ENCODE results near the gene CLK1.
A peak's percentile ranks its signal among the peaks of the same experiment; 100 is the strongest.
"Not testable (repeated sequence)": the region's sequence is repeated elsewhere in the genome, so short reads cannot be mapped to it uniquely, and the experiment has no call there.

CLK1 gene

GRCh38 chr2:200851398-200852248 is 12.8 kb downstream of the CLK1 start:
- no peak for DNase-seq (ENCODE audit: low spot score)

- DNase-seq (ENCODE audit: low spot score), result no peak
Observed at GRCh38 chr2:200850512-200851256, 13.8 kb downstream of the CLK1 start.

DNA sequence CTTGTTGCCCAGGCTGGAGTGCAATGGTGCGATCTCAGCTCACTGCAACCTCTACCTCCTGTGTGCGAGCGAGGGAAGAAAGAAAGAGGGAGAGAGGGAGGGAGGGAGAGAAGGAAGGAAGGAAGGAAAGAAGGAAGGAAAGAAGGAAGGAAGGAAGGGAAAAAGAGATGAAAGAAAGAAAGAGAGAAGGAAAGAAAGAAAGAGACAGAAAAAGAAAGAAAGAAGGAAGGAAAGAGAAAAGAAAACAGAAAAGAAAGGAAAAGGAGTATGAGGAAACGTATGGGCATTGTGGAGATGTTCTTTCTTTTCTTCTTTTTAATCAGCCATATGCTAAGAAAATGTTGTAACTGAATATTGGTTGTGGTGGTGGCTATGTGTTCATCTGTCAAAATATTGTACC is 16.5 kb downstream of the CLK1 start:
- DNase-seq (ENCODE audit: low spot score), result no peak

DNA sequence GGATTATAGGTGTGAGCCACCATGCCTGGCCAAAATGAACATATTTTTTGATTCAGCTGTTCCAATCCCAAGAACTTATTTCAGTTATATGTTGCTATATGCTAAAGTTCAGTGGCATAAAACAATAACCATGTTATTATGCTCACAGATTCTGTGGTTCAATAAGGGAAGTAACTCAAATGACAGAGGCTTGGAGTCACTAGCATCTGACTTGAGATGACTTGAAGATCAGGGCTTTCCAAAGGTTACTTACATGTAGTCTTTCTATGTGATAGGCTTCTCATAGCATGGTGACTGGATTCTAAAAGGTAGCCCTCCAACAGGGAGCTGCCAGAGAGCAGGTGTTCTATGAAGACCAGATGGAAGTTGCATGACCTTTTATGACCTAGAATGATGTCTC is 17.2 kb downstream of the CLK1 start:
- no peak for DNase-seq (ENCODE audit: low spot score)

- no peak for DNase-seq (ENCODE audit: low spot score)
Observed at GRCh38 chr2:200845669-200846325, 18.7 kb downstream of the CLK1 start.

- no peak for DNase-seq (ENCODE audit: low spot score)
Observed at GRCh38 chr2:200845194-200845593, 19.3 kb downstream of the CLK1 start.

GRCh38 chr2:200843993-200844948 is 20.2 kb downstream of the CLK1 start:
- DNase-seq (ENCODE audit: low spot score), result no peak

DNA sequence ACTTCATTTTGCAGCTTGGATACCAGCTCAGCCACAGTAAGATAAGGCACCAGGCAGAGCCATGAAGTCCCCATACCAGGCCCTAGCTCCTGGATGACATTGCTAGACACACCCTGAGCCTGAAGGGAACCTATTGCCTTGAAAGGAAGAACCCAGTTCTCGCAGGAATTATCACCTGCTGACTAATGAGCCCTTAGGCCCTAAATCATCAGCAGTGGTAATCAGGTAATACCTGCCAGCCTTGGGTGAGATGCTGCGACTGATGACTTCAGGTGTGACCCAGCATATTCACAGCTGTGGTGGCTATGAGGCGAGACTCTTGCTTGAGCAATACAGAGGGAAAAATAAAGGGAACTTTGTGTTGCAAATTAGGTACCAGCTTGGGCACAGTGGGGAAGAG is 24.9 kb downstream of the CLK1 start:
- DNase-seq (ENCODE audit: low spot score), result no peak

DNA sequence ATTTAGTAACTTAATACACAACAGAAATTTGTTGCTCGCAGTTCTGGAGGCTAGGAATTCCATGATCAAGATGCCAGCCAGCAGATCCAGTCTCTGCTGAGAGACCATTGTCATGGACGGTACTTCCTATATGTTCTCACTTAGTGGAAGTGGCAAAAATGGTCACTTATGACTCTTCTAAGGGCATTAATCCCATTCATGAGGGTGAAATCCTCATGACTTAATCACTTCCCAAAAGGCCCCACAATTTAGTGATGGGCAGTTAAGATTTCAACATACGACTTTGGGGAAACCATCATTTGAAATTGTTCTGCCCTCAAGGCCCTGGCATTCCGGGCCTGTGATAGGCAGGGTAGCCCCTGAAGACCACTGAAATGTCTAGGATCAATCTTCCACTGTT is 29.8 kb downstream of the CLK1 start:
- no peak for DNase-seq (ENCODE audit: low spot score)

DNA sequence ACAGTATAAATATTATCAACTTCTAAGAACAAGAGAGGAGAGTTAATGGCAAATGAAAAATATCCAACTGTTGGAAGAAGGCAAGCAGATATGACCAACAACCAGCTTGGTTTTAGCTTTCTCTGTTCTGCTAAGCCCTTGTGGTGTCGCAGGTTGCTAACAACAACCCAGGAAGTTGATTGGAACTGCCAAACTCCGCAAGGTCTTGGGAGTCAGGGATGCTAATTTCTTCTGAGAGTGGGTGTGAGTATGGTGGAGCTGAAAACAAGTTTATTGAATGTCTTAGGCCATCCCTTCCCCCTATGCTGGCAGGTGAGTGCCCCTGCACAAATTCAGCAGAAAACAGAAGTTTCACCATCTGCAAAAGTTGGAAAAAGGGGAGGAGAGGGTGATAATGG is 35.2 kb downstream of the CLK1 start:
- DNase-seq (ENCODE audit: low spot score), result no peak

GRCh38 chr2:200828572-200829257 is 35.7 kb downstream of the CLK1 start:
- DNase-seq (ENCODE audit: low spot score), result no peak

DNA sequence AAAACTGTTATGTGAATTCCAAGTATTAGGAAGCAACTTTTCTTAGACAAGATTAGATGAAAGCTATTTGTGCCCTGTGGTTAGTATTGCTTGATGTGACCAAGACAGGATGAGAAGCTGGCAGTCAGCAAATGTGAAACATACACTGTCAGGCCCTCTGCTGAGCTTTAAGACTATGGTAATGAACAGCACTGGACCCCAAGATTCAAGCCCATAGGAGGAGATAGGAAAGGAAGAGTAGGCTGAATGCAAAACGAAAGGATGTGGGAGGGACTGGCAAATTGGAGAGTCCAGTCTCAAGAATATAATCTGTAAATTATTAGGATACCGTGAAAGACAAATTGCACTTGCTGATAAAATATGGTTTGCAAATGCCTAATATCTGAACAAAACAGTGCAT is 36.4 kb downstream of the CLK1 start:
- DNase-seq (ENCODE audit: low spot score), result no peak

- no peak for DNase-seq (ENCODE audit: low spot score)
Observed at GRCh38 chr2:200821686-200822245, 42.7 kb downstream of the CLK1 start.

DNA sequence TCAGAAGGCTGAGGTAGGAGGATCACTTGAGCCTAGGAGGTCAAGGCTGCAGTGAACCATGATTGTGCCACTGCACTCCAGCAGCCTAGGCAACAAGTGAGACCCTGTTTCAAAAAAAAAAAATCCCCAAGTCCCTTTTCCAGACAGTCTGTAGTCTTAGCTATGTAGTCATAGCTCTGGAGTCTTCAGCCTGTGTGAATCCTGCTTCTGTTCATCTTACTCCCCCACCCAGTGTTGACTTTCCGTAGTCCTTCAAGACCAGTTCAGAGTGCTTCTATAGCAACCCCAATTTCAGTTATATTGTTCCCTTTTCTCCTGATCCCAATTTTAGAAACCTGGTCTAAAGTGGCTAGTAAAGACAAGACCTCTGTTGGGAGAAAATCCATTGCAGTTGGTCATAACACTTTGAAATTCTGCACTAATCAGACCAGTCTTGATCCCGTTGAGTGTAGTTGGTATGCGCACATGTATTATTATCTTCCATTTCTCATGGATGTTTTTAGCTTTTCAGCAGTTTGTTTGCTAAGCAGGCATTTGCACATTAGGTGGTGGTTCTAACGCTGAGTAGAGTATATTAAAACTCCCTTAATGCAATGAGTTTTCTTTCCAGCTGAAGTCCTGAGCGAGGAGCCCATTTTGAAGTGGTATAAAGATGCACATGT is 43.8 kb downstream of the CLK1 start:
- no peak for DNase-seq (ENCODE audit: low spot score)

GRCh38 chr2:200818732-200819131 is 45.7 kb downstream of the CLK1 start:
- not testable (repeated sequence) for DNase-seq (ENCODE audit: low spot score)

- DNase-seq (ENCODE audit: low spot score), result no peak
Observed at GRCh38 chr2:200814917-200815316, 49.5 kb downstream of the CLK1 start.

GRCh38 chr2:200814276-200814815 is 50.1 kb downstream of the CLK1 start:
- no peak for DNase-seq (ENCODE audit: low spot score)

DNA sequence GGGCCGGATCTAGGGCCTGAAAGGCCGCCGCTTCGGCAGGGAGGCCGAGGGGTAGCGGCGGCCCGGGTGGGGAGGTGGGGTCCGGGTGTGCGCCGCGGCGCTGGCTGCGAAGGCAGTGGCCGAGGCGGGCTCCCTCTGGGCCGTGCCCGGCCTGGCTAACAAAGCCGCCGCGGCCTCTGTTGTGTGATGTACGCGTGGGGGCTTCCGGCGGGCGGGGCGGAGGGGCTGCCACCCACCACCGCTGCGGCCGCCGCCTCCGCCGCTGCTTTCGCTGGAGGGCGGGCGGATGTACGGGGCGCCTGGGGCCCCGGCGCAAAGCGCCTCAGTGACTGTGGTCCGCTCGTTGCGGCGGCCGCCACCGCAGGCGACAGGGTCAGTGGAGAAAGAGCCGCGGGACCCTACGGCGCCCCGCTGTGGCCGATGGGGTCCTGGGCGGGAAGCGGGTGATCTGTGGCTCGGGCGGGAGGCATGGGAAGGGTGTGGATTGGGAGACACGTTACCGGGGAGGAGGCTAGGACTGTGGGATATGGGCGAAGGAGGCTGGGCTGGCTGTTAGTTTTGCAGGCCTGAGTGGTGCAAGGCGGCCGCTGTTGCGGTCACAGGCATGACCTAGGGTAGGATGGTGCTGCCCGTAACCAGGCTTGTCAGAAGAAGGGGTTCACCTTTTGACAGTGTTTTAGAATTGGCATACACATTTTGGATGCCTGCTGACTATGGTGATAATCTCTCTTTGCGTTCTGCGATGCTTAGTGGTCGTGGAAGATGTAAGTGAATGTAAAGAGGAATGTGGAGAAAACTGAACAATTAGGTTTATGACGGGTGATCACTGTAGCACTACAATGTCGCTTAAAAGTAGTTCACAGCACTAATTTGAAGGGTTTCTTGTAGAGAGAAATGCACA is 52.1 kb downstream of the CLK1 start:
- peak; percentile 84 for DNase-seq (ENCODE audit: low spot score)

All from GM03348 (cell line).